ENCODE measurements around the gene ITGA3. TPM values are rescaled to one million over a fixed set of nuclear protein-coding genes. Genes with fewer than 3 reads are reported as not detected.
A peak's percentile ranks its signal among the peaks of the same experiment; 100 is the strongest.

The ITGA3 gene
- 1.0 and 1.6 TPM in 2 replicates for total RNA-seq (2014; rRNA removed; shearing (Covaris generic); ENCODE audit: low replicate concordance)

- no peaks in the 10 kb centered on the region for H3K36me3 ChIP-seq (ENCODE audit: insufficient read depth, low read length)
- H3K4me3 ChIP-seq (ENCODE audit: low read length): peak within 1 kb of the TSS; percentile 66
- peaks cover 57% of the 10 kb centered on the region for H3K4me1 ChIP-seq (ENCODE audit: low read length)
- peak within 1 kb of the TSS; percentile 42 for H3K9ac ChIP-seq (ENCODE audit: low read length)
- H3K4me2 ChIP-seq (ENCODE audit: low read depth, low read length, poor library complexity, severe bottlenecking): peak within 1 kb of the TSS; percentile 71
- H3K9me2 ChIP-seq (replicated peaks; ENCODE audit: insufficient read depth, low read length): no peaks in the 10 kb centered on the region
- H2AFZ ChIP-seq (ENCODE audit: low read length): peak within 1 kb of the TSS; percentile 95
- H3K9me3 ChIP-seq (ENCODE audit: low read length): no peaks in the 10 kb centered on the region
- no peaks in the 10 kb centered on the region for H3K27me3 ChIP-seq (ENCODE audit: low read length)
- H3K79me2 ChIP-seq (ENCODE audit: low read length): no peaks in the 10 kb centered on the region
- DNase-seq: peak; percentile 49
- 0 out of 2 replicates have a peak, but pooled peaks cover 3% of the 10 kb centered on the region for H4K20me1 ChIP-seq (ENCODE audit: insufficient read depth, low read depth, low read length)
- H3K27ac ChIP-seq (ENCODE audit: low read length): no peak within 1 kb of the TSS
These were observed at the start of gene ITGA3 for GRCh38 chr17:50055426-50056216. Gene ITGA3 (plus strand): TSS chr17:50056110. CDS start chr17:50056440, 330 bp downstream.

- H3K9me2 ChIP-seq (replicated peaks; ENCODE audit: insufficient read depth, low read length): no peaks in the 10 kb centered on the region
- no peaks in the 10 kb centered on the region for H3K9me3 ChIP-seq (ENCODE audit: low read length)
- no peak overlapping the region for H3K4me3 ChIP-seq (ENCODE audit: low read length)
- H3K79me2 ChIP-seq (ENCODE audit: low read length): no peaks in the 10 kb centered on the region
- no peak overlapping the region for H3K27ac ChIP-seq (ENCODE audit: low read length)
- no peak for DNase-seq
- H2AFZ ChIP-seq (ENCODE audit: low read length): no peak overlapping the region
- H3K27me3 ChIP-seq (ENCODE audit: low read length): no peaks in the 10 kb centered on the region
- no peaks in the 10 kb centered on the region for H3K4me1 ChIP-seq (ENCODE audit: low read length)
- H3K36me3 ChIP-seq (ENCODE audit: insufficient read depth, low read length): no peaks in the 10 kb centered on the region
- H3K9ac ChIP-seq (ENCODE audit: low read length): no peak overlapping the region
- H3K4me2 ChIP-seq (ENCODE audit: low read depth, low read length, poor library complexity, severe bottlenecking): no peak overlapping the region
- no peaks in the 10 kb centered on the region for H4K20me1 ChIP-seq (ENCODE audit: insufficient read depth, low read depth, low read length)
These were observed 46.6 kb upstream of the ITGA3 start for GRCh38 chr17:50009282-50009681.

GRCh38 chr17:50013079-50013478, 42.8 kb upstream of the ITGA3 start:
- Histone ChIP-seq H3K4me2 (ENCODE audit: low read depth, low read length, poor library complexity, severe bottlenecking) (no peak overlapping the region), H4K20me1 (ENCODE audit: insufficient read depth, low read depth, low read length) (no peaks in the 10 kb centered on the region), H3K36me3 (ENCODE audit: insufficient read depth, low read length) (no peaks in the 10 kb centered on the region), H3K27me3 (ENCODE audit: low read length) (no peaks in the 10 kb centered on the region), H3K9me3 (ENCODE audit: low read length) (no peaks in the 10 kb centered on the region), H3K4me1 (ENCODE audit: low read length) (no peaks in the 10 kb centered on the region), H3K79me2 (ENCODE audit: low read length) (no peaks in the 10 kb centered on the region), H3K9me2 (replicated peaks; ENCODE audit: insufficient read depth, low read length) (no peaks in the 10 kb centered on the region), H3K27ac (ENCODE audit: low read length) (no peak overlapping the region), H3K4me3 (ENCODE audit: low read length) (no peak overlapping the region), H2AFZ (ENCODE audit: low read length) (no peak overlapping the region), H3K9ac (ENCODE audit: low read length) (no peak overlapping the region)
- DNase-seq: no peak

- H3K4me1 ChIP-seq (ENCODE audit: low read length): no peaks in the 10 kb centered on the region
- H3K36me3 ChIP-seq (ENCODE audit: insufficient read depth, low read length): no peaks in the 10 kb centered on the region
- DNase-seq: no peak
- no peaks in the 10 kb centered on the region for H3K9me3 ChIP-seq (ENCODE audit: low read length)
- H3K27ac ChIP-seq (ENCODE audit: low read length): no peak overlapping the region
- H3K27me3 ChIP-seq (ENCODE audit: low read length): no peaks in the 10 kb centered on the region
- H3K9me2 ChIP-seq (replicated peaks; ENCODE audit: insufficient read depth, low read length): no peaks in the 10 kb centered on the region
- no peak overlapping the region for H3K9ac ChIP-seq (ENCODE audit: low read length)
- H2AFZ ChIP-seq (ENCODE audit: low read length): no peak overlapping the region
- H3K4me3 ChIP-seq (ENCODE audit: low read length): no peak overlapping the region
- no peaks in the 10 kb centered on the region for H4K20me1 ChIP-seq (ENCODE audit: insufficient read depth, low read depth, low read length)
- H3K4me2 ChIP-seq (ENCODE audit: low read depth, low read length, poor library complexity, severe bottlenecking): no peak overlapping the region
- H3K79me2 ChIP-seq (ENCODE audit: low read length): no peaks in the 10 kb centered on the region
These were observed 41.3 kb upstream of the ITGA3 start for GRCh38 chr17:50014471-50015088.

- H3K9ac ChIP-seq (ENCODE audit: low read length): no peak overlapping the region
- no peaks in the 10 kb centered on the region for H3K79me2 ChIP-seq (ENCODE audit: low read length)
- no peak overlapping the region for H3K27ac ChIP-seq (ENCODE audit: low read length)
- no peaks in the 10 kb centered on the region for H3K9me3 ChIP-seq (ENCODE audit: low read length)
- H3K36me3 ChIP-seq (ENCODE audit: insufficient read depth, low read length): no peaks in the 10 kb centered on the region
- H4K20me1 ChIP-seq (ENCODE audit: insufficient read depth, low read depth, low read length): no peaks in the 10 kb centered on the region
- no peak for DNase-seq
- H2AFZ ChIP-seq (ENCODE audit: low read length): no peak overlapping the region
- H3K27me3 ChIP-seq (ENCODE audit: low read length): no peaks in the 10 kb centered on the region
- H3K4me1 ChIP-seq (ENCODE audit: low read length): no peaks in the 10 kb centered on the region
- H3K4me2 ChIP-seq (ENCODE audit: low read depth, low read length, poor library complexity, severe bottlenecking): no peak overlapping the region
- no peak overlapping the region for H3K4me3 ChIP-seq (ENCODE audit: low read length)
- H3K9me2 ChIP-seq (replicated peaks; ENCODE audit: insufficient read depth, low read length): no peaks in the 10 kb centered on the region
These were observed 40.8 kb upstream of the ITGA3 start for GRCh38 chr17:50015146-50015545.

GRCh38 chr17:50018909-50019308, 37.0 kb upstream of the ITGA3 start:
- Histone ChIP-seq H3K4me1 (ENCODE audit: low read length) (no peaks in the 10 kb centered on the region), H3K4me2 (ENCODE audit: low read depth, low read length, poor library complexity, severe bottlenecking) (no peak overlapping the region), H3K27ac (ENCODE audit: low read length) (no peak overlapping the region), H3K36me3 (ENCODE audit: insufficient read depth, low read length) (no peaks in the 10 kb centered on the region), H3K79me2 (ENCODE audit: low read length) (no peaks in the 10 kb centered on the region), H3K9me2 (replicated peaks; ENCODE audit: insufficient read depth, low read length) (no peaks in the 10 kb centered on the region), H3K4me3 (ENCODE audit: low read length) (no peak overlapping the region), H3K9me3 (ENCODE audit: low read length) (peaks cover 2% of the 10 kb centered on the region; the same call in 1 of the 2 replicates), H4K20me1 (ENCODE audit: insufficient read depth, low read depth, low read length) (no peaks in the 10 kb centered on the region), H2AFZ (ENCODE audit: low read length) (no peak overlapping the region), H3K9ac (ENCODE audit: low read length) (no peak overlapping the region), H3K27me3 (ENCODE audit: low read length) (no peaks in the 10 kb centered on the region)
- no peak for DNase-seq

GRCh38 chr17:50020841-50021599, 34.9 kb upstream of the ITGA3 start:
- Histone ChIP-seq H4K20me1 (ENCODE audit: insufficient read depth, low read depth, low read length) (no peaks in the 10 kb centered on the region), H3K27me3 (ENCODE audit: low read length) (no peaks in the 10 kb centered on the region), H3K9me3 (ENCODE audit: low read length) (peaks cover 10% of the 10 kb centered on the region; the same call in 1 of the 2 replicates), H3K9ac (ENCODE audit: low read length) (no peak overlapping the region), H2AFZ (ENCODE audit: low read length) (no peak overlapping the region), H3K4me1 (ENCODE audit: low read length) (no peaks in the 10 kb centered on the region), H3K36me3 (ENCODE audit: insufficient read depth, low read length) (no peaks in the 10 kb centered on the region), H3K27ac (ENCODE audit: low read length) (no peak overlapping the region), H3K79me2 (ENCODE audit: low read length) (no peaks in the 10 kb centered on the region), H3K9me2 (replicated peaks; ENCODE audit: insufficient read depth, low read length) (no peaks in the 10 kb centered on the region), H3K4me3 (ENCODE audit: low read length) (no peak overlapping the region), H3K4me2 (ENCODE audit: low read depth, low read length, poor library complexity, severe bottlenecking) (no peak overlapping the region)
- DNase-seq: no peak
